HG02588 (cell line): ENCODE results near the gene ATP9A.
"Not testable (repeated sequence)": the region's sequence is repeated elsewhere in the genome, so short reads cannot be mapped to it uniquely, and the experiment has no call there.

Experiments
- ATAC-seq: cut with Tn5 transposase; IDR thresholded peaks from one replicate; pipeline ENCODE4 v1.9.1; 2021; ENCODE audit warnings: mild to moderate bottlenecking, moderate library complexity; ENCODE audit not compliant: unreplicated experiment

ATP9A gene

DNA sequence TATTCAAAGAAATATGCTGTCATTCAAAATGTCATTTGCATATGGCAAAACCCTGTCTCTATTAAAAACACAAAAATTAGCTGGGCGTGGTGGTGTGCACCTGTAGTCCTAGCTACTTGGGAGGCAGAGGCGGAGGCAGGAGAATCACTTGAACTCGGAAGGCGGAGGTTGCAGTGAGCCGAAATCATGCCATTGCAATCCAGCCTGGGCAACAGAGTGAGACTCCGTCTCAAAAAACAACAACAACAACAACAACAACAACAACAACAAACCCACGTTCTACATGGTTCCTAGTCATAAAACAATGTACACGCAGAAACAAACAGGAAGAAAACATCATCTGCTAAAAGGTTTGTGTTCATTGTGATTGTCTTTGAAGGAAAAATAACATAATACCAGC lies 15.0 kb downstream of the ATP9A start:
- not testable (repeated sequence) for ATAC-seq

DNA sequence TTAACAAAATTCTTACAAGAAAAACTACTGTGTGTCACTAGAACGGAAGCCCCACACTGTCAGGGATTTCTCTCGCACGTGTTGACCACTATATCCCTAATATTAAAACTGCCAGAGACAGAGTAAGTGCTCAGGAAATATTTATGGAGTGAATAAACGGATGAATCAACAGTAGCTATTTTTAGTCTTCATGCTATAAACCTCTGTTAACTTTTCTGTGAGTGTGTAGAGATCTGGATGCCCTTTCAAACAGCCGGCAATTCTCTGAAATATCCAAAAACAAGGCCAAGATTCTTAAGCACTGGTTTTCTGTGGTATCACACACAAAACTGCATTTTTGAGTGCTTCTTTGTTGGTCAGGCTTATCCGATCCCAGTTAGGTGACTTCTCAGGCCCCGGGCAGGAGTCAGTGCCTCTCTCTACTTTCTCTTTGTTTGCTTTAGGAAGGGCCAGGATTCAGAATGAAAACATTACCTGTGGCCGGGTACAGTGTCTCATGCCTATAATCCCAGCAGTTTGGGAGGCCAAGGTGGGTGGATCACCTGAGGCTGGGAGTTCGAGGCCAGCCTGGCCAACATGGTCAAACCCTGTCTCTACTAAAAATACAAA lies 15.7 kb downstream of the ATP9A start:
- no peak for ATAC-seq

DNA sequence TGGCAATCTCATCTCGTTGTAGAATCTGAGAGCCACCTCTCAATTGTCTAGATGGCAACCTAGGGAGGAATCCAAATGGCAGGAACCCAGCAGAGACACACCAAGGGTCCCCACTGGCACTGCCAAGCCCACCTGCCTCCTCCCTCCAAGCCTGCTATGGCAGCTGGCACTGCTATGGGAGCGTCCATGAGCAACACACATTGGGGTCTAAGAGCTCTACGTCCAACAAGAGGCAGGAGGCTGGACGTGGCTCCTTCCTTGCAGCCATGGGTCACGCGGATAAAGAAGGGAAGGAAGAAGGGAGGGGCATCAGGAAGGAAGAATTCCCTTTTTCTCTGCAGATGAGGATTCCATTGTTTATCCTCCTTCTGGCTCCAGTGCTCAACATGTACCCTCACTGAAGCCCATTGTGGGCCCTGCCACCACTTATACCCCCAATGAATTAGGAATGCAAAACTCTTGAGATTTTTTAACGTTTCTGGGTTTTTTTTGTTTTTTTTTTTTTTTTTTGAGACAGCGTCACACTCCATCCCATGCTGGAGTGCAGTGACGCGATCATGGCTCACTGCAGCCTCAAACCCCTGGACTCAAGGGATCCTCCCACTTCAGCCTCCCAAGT lies 17.3 kb downstream of the ATP9A start:
- ATAC-seq = no peak

DNA sequence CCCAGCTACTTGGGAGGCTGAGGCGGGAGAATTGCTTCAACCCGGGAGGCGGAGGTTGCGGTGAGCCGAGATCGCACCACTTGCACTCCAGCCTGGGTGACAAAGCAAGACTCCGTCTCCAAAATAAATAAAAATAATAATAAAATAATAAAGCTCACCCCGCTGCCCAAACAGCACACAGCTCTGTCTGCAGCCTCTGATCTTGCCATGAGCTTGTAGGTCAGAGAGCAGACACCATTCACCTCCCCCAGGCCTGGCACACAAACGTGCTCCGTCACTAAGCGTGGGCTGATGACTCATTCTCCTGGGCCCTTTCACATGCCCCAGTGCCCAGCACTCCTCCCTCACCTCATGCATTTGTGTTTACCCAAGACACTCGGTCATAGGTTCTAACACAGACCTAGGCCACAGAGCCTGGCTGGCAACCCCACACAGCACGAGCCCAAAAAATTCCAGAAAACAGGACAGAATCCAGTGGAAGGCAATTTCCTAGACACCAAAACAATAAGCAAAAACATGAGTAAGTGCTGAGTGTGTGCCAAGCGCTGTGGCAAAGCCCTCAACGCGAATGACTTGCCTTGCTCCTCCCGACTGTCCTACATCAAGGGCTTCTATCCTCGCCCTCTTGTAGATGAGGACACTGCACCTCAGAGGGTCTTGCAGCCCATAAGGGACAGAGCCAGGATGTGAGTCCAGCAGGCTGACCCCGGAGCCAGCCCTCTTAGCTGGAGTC lies 18.0 kb downstream of the ATP9A start:
- no peak for ATAC-seq

- ATAC-seq = no peak
Observed at GRCh38 chr20:51749674-51750036, 18.5 kb downstream of the ATP9A start.

DNA sequence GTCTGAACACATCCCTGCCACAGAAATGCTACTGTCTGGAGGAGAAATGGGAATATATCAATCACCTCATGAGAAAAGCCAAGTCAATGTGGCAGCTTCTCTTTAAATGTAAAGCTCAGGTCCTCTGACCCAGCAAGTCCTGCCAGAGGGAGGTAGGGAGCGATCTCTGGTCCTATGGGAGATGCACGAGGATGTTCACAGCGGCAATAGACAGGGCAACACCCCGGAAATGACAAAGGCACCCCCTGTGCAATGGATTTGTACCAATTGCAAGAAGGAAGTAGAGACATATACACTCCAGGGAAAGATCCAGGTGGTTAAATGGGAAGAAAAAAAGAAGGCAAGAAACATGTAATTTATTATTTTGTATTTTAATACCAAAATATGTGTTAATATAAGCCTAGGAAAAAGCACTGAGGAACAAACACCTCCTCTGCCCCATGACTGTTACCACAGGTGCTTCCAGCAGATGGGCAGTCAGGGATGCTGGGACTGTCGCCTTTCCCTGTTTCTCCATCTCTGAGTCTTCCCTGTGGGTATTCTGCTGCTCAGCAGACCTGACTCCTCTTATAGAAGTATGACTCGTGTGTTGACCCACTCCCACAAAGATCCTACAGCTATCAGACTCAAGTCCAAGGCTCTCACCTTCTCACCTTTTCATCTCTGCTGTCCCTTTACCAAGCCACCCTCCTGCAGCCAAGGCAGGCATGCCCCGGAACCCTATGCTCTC lies 20.8 kb downstream of the ATP9A start:
- ATAC-seq = no peak

DNA sequence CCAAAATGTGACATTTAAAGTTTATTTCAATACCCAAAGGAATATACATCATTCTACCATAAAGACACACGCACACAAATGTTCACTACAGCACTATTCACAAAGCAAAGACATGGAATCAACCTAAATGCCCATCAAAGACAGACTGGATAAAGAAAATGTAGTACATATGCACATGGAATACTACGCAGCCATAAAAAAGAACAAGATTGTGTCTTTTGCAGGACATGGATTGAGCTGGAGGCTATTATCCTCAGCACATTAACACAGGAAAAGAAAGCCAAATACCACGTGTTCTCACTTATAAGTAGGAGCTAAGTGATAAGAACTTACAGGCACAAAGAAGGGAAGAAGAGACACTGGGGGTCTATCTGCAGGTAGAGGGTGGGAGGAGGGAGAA lies 22.4 kb downstream of the ATP9A start:
- ATAC-seq = no peak

- no peak for ATAC-seq
Observed at GRCh38 chr20:51740838-51741237, 27.4 kb downstream of the ATP9A start.

DNA sequence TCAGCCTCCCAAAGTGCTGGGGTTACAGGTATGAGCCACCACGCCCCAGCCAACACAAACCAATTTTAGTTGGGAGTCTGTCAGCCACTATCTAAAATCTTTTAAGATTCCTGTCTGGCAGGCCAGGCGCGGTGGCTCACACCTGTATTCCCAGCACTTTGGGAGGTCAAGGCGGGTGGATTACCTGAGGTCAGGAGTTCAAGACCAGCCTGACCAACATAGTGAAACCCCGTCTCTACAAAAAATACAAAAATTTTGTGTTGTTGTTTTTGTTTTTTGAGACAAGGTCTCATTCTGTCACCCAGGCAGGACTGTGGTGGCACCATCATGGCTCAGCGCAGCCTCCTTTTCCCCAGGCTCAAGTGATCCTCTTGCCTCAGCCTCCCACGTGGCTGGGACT lies 27.9 kb downstream of the ATP9A start:
- not testable (repeated sequence) for ATAC-seq

GRCh38 chr20:51739722-51740249 lies 28.4 kb downstream of the ATP9A start:
- ATAC-seq = no peak

DNA sequence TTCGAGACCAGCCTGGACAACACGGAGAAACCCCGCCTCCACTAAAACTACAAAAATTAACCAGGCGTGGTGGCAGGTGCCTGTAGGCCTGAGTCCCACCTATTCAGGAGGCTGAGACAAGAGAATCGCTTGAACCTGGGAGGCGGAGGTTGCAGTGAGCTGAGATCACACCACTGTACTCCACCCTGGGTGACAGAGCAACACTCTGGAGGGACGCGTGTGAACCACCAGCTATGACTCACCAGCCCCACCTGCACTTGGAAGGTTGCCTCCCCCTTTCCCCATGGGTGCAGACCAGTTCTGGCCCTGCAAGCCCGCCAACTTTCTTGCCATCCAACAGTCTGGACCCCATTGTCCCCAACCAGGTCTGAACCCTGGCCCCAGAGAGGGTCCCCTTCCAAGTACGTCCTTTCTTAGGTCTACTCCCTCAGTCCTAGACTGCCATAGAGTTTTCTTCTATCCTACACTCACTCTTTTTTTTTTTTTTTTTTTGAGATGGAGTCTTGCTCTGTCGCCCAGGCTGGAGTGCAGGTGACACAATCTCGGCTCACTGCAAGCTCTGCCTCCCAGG lies 29.2 kb downstream of the ATP9A start:
- ATAC-seq = no peak

- not testable (repeated sequence) for ATAC-seq
Observed at GRCh38 chr20:51738261-51738660, 29.9 kb downstream of the ATP9A start.

GRCh38 chr20:51736947-51737346 lies 31.2 kb downstream of the ATP9A start:
- no peak for ATAC-seq

DNA sequence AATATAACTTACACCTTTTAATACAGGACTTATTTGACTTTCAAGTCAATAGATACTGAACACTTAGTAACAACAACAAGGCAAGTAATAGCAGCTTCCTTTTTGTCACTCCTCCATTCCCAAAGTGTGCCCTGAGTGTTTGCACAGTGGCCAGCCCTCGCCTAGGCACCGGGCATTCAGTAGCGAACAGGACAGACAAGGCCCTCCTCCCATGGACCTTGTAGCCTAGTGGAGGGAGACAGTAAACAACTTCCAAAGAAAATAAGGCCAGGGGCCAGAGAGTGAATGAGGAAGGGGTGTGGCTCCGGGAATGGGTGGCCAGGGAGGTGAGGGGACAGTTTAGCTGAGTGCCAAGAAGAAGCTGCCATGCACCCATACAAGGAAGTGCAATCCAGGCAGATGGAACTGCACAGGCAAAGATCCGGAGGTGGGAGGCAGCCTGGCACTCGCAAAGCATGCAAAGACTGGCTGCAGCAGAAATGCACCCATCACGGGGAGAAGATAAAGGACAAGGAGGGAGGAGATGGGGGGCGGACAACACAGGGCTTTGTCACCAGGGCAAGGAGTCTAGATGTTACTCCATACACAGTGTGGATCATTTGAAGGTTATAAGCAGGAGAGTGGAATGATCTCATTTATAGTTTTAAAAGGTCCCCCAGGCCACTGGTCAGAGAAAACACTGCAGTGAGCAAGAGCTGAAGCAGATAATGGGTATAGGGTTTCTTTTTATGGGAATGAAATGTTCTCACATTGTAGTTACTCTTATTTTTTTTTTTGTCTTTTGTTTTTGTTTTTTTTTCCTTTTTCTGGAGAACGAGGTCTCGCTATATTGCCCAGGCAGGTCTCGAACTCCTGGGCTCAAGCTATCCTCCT lies 32.2 kb downstream of the ATP9A start:
- ATAC-seq = no peak

GRCh38 chr20:51734876-51735720 lies 33.1 kb downstream of the ATP9A start:
- ATAC-seq = no peak

GRCh38 chr20:51733070-51733469 lies 35.1 kb downstream of the ATP9A start:
- ATAC-seq = no peak

DNA sequence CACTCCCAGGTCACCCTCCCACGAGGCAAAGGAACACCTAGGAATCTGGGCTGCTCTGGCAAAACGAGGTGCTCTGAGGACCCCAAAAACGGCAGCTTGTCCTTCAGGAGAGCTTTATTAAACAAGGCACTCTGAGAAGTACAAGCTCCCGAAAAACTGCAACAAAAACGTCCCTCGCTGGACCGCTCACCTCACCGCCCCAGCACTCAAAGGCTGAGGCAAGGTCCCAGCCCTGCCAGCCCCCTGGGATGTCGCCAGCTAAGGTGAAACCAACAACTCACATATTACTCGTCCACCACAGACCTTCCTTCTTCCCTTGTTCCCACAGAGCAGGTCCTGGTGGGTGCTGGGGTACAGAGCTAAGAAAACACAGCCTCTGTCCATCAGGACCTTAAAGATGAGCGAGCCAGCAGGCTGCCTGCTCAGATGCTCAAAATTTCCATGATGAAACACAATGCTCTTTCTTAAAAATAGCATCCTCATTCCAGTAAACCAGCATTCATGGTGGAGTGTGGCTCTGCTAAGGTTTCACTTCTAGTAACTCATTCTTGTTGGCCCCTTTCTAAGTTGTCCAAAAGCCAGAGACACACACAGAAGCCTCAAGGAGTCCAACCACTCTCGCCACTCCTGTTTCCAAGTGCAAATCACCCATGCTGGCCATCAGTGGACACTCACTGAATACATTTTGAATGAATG lies 35.9 kb downstream of the ATP9A start:
- ATAC-seq = no peak

GRCh38 chr20:51731731-51732095 lies 36.5 kb downstream of the ATP9A start:
- ATAC-seq = no peak

- no peak for ATAC-seq
Observed at GRCh38 chr20:51729771-51730170, 38.4 kb downstream of the ATP9A start.
